ENCODE data around the gene ANKMY1. TPM values are rescaled to one million over a fixed set of nuclear protein-coding genes. Genes with fewer than 3 reads are reported as not detected.

The ANKMY1 gene
- total RNA-seq, 1 experiment from 2014 or later, result 28.3 TPM

DNA sequence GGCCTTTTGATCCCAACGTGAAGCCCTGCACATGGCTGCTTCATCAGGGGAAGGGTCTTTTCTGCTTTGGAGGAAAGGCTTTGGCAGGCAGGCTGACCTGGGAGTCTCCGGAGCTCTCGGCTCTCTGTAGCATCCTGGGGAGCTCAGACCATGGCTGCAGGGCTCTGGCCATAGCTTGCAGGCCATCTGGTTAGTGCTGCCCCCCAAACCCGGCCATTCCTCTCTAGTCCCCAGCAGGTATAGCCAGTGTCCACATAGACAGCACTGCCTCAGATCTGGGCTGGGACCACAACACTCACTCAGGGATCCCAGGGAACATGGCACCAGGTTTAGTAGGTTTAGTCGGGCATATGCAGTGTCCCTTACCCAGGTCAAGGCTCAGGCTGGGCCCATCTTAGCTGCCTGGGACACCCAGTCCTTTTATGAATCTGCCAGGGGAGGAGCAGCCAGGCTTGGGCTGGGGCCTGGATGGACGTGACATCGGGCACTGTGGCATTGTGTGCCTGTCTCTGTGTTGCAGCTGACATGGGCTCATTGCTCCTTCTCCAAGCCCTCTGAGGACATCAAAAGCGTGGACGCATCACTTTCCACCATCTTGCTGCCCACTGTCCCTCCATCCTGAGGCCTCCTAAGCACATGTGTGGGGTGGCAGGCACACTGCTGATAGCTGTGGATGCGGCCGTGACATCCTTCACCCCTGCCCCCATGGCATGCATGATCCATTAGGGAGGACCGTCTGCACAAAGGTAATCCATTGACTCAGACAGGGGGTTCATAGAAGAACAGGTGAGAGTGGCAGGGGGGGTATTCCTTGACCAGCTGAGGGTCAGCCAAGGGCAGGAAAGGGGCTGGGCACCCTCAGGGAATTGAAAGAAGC lies 48.3 kb upstream of the ANKMY1 start:
- H3K9ac ChIP-seq (ENCODE audit: low read length), result peak overlapping the region; percentile 5; the same call in 1 of the 2 replicates
- H3K9me2 ChIP-seq (ENCODE audit: insufficient read depth), result no peaks in the 10 kb centered on the region
- ATAC-seq (no peak), DNase-seq (ENCODE audit: low read depth, low spot score) (no peak)
- POLR2A ChIA-PET, result no interaction called here
- TF ChIP-seq, protein P1, sequence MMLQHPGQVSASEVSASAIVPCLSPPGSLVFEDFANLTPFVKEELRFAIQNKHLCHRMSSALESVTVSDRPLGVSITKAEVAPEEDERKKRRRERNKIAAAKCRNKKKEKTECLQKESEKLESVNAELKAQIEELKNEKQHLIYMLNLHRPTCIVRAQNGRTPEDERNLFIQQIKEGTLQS (IDR thresholded peaks at IDR 0.05), result no peak
- no peak for TF ChIP-seq RAD21 (IDR thresholded peaks at IDR 0.05; ENCODE audit: low read depth)
- no peak for TF ChIP-seq ZNF274 (IDR thresholded peaks at IDR 0.05; ENCODE audit: low read depth, low read length)
- TF ChIP-seq, protein P2, sequence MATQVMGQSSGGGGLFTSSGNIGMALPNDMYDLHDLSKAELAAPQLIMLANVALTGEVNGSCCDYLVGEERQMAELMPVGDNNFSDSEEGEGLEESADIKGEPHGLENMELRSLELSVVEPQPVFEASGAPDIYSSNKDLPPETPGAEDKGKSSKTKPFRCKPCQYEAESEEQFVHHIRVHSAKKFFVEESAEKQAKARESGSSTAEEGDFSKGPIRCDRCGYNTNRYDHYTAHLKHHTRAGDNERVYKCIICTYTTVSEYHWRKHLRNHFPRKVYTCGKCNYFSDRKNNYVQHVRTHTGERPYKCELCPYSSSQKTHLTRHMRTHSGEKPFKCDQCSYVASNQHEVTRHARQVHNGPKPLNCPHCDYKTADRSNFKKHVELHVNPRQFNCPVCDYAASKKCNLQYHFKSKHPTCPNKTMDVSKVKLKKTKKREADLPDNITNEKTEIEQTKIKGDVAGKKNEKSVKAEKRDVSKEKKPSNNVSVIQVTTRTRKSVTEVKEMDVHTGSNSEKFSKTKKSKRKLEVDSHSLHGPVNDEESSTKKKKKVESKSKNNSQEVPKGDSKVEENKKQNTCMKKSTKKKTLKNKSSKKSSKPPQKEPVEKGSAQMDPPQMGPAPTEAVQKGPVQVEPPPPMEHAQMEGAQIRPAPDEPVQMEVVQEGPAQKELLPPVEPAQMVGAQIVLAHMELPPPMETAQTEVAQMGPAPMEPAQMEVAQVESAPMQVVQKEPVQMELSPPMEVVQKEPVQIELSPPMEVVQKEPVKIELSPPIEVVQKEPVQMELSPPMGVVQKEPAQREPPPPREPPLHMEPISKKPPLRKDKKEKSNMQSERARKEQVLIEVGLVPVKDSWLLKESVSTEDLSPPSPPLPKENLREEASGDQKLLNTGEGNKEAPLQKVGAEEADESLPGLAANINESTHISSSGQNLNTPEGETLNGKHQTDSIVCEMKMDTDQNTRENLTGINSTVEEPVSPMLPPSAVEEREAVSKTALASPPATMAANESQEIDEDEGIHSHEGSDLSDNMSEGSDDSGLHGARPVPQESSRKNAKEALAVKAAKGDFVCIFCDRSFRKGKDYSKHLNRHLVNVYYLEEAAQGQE (IDR thresholded peaks at IDR 0.05; ENCODE audit: low read depth), result no peak
- TF ChIP-seq EGR1 (IDR thresholded peaks at IDR 0.05; ENCODE audit: low read depth), result no peak
- TF ChIP-seq, protein P3, sequence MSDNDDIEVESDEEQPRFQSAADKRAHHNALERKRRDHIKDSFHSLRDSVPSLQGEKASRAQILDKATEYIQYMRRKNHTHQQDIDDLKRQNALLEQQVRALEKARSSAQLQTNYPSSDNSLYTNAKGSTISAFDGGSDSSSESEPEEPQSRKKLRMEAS (IDR thresholded peaks at IDR 0.05), result no peak
- TF ChIP-seq SIN3A (IDR thresholded peaks at IDR 0.05; ENCODE audit: low read depth), result no peak
- no peak for TF ChIP-seq FOSL1 (IDR thresholded peaks at IDR 0.05; ENCODE audit: low read depth)
- TF ChIP-seq CBX3 (IDR thresholded peaks at IDR 0.05; ENCODE audit: low read depth), result no peak
- TF ChIP-seq POLR2AphosphoS5 (IDR thresholded peaks at IDR 0.05; ENCODE audit: low read depth, low read length), result no peak
- TF ChIP-seq, protein P4, sequence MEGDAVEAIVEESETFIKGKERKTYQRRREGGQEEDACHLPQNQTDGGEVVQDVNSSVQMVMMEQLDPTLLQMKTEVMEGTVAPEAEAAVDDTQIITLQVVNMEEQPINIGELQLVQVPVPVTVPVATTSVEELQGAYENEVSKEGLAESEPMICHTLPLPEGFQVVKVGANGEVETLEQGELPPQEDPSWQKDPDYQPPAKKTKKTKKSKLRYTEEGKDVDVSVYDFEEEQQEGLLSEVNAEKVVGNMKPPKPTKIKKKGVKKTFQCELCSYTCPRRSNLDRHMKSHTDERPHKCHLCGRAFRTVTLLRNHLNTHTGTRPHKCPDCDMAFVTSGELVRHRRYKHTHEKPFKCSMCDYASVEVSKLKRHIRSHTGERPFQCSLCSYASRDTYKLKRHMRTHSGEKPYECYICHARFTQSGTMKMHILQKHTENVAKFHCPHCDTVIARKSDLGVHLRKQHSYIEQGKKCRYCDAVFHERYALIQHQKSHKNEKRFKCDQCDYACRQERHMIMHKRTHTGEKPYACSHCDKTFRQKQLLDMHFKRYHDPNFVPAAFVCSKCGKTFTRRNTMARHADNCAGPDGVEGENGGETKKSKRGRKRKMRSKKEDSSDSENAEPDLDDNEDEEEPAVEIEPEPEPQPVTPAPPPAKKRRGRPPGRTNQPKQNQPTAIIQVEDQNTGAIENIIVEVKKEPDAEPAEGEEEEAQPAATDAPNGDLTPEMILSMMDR (IDR thresholded peaks at IDR 0.05 in 2 of 3, conservative IDR thresholded peaks at IDR 0.05 in 1 of 3; ENCODE audit: borderline replicate concordance in 1 of 3, insufficient read depth in 1 of 3, low read depth in 2 of 3, low read length in 2 of 3), result no peak
- TF ChIP-seq ZFX (IDR thresholded peaks at IDR 0.05), result no peak
- no peak for TF ChIP-seq TCF7L2 (IDR thresholded peaks at IDR 0.05; ENCODE audit: borderline replicate concordance, extremely low read depth, insufficient read depth, insufficient read length)
- TF ChIP-seq POLR2A (IDR thresholded peaks at IDR 0.05; ENCODE audit: borderline replicate concordance, extremely low read depth, insufficient read depth, insufficient read length), result no peak
- TF ChIP-seq CEBPB (IDR thresholded peaks at IDR 0.05; ENCODE audit: low read depth), result no peak
- H3K4me2 ChIP-seq (ENCODE audit: low read length), result peak overlapping the region; percentile 46
- H3K4me1 ChIP-seq (ENCODE audit: control insufficient read depth in 1 of 2, insufficient read depth in 2 of 2, low read length in 2 of 2), result peaks cover 8 to 25% of the 10 kb centered on the region in 2 experiments; a peak in 3 of 4 replicates
- no peaks in the 10 kb centered on the region for H4K20me1 ChIP-seq (ENCODE audit: insufficient read depth)
- H3K79me2 ChIP-seq (ENCODE audit: insufficient read depth, low read length), result no peaks in the 10 kb centered on the region
- no peaks in the 10 kb centered on the region for H3K27me3 ChIP-seq (ENCODE audit: insufficient read depth, low read length)
- no peak overlapping the region for H3K4me3 ChIP-seq (replicated peaks in 1 of 2; ENCODE audit: low read depth in 1 of 2, low read length in 2 of 2)
- CTCF ChIA-PET, result interaction anchor here (2.2 kb wide), 1 partner anchor 26 kb away, joined by 6 read pairs; no protein-coding TSS in a partner anchor
- H3K36me3 ChIP-seq (ENCODE audit: control insufficient read depth in 1 of 2, insufficient read depth in 2 of 2, low read length in 2 of 2), result no peaks in the 10 kb centered on the region
- no peak overlapping the region for H2AFZ ChIP-seq (ENCODE audit: low read depth, low read length, poor library complexity, severe bottlenecking)
- RAD21 ChIA-PET (ENCODE audit: low non-redundant PET in 1 of 2, low total read pairs in 2 of 2, uncharacterized antibody in 2 of 2, unreplicated experiment in 2 of 2), result no interaction called here
- BruUV-seq (replicated peaks), result TSS peak; percentile 24
- no peaks in the 10 kb centered on the region for H3K9me3 ChIP-seq (ENCODE audit: control insufficient read depth in 1 of 2, insufficient read depth in 1 of 2, low read depth in 1 of 2, low read length in 2 of 2)
- intact Hi-C loops (cut with micrococcal nuclease), result loop anchor here (1.0 kb wide), 1 partner anchor 32 kb away; no protein-coding TSS in a partner anchor
- no peak overlapping the region; the same call in 1 of the 2 replicates for H3K27ac ChIP-seq (ENCODE audit: low read depth, low read length)

Measured in HCT116 (cell line).